ENCODE results near the gene ACVR1B. TPM values are rescaled to one million over a fixed set of nuclear protein-coding genes. Genes with fewer than 3 reads are reported as not detected.

ACVR1B gene
- total and polyA plus RNA-seq, 2 experiments from 2014 or later = 5.7 to 22.4 TPM

GRCh38 chr12:52027085-52027843 is 75.8 kb downstream of the ACVR1B start:
- H4K20me1 ChIP-seq (ENCODE audit: insufficient read depth, poor library complexity, severe bottlenecking) = no peaks in the 10 kb centered on the region
- TF ChIP-seq EZH2 (IDR thresholded peaks at IDR 0.05; ENCODE audit: borderline replicate concordance) (no peak), EZH2phosphoT487 (IDR thresholded peaks at IDR 0.05; ENCODE audit: low read depth, severe bottlenecking, unreplicated experiment) (no peak), CTCF (IDR thresholded peaks at IDR 0.05; ENCODE audit: poor library complexity) (no peak)
- H3K4me2 ChIP-seq = no peak overlapping the region
- DNase-seq (ENCODE audit: low spot score) = no peak
- H3K9me3 ChIP-seq (ENCODE audit: low read depth) = no peaks in the 10 kb centered on the region
- no peak overlapping the region for H3K4me3 ChIP-seq
- H3K27me3 ChIP-seq = peaks cover 8% of the 10 kb centered on the region
- no peak overlapping the region for H2AFZ ChIP-seq
- no peaks in the 10 kb centered on the region for H3K79me2 ChIP-seq
- no peak overlapping the region for H3K27ac ChIP-seq
- H3K4me1 ChIP-seq (ENCODE audit: insufficient read depth) = peaks cover 8% of the 10 kb centered on the region
- no peaks in the 10 kb centered on the region for H3K36me3 ChIP-seq (replicated peaks; ENCODE audit: insufficient read depth, low read depth)
- no peaks in the 10 kb centered on the region for H3K9me2 ChIP-seq (replicated peaks; ENCODE audit: insufficient read depth)
- WGBS (ENCODE audit: low lambda C conversion rate, missing lambda C conversion rate) = 81% methylated on average over 12 of the region's 12 CpGs

GRCh38 chr12:52029685-52030084 is 78.2 kb downstream of the ACVR1B start:
- H3K79me2 ChIP-seq = no peaks in the 10 kb centered on the region
- WGBS (ENCODE audit: low lambda C conversion rate, missing lambda C conversion rate) = 12% methylated on average over 4 of the region's 4 CpGs
- H3K27ac ChIP-seq = no peak overlapping the region
- peaks cover 10% of the 10 kb centered on the region for H3K4me1 ChIP-seq (ENCODE audit: insufficient read depth)
- H3K9me3 ChIP-seq (ENCODE audit: low read depth) = no peaks in the 10 kb centered on the region
- no peak overlapping the region for H3K4me2 ChIP-seq
- no peaks in the 10 kb centered on the region for H3K36me3 ChIP-seq (replicated peaks; ENCODE audit: insufficient read depth, low read depth)
- no peak overlapping the region for H3K4me3 ChIP-seq
- no peak overlapping the region for H2AFZ ChIP-seq
- H3K9me2 ChIP-seq (replicated peaks; ENCODE audit: insufficient read depth) = no peaks in the 10 kb centered on the region
- peaks cover 4% of the 10 kb centered on the region for H3K27me3 ChIP-seq
- no peaks in the 10 kb centered on the region for H4K20me1 ChIP-seq (ENCODE audit: insufficient read depth, poor library complexity, severe bottlenecking)
- TF ChIP-seq EZH2 (IDR thresholded peaks at IDR 0.05; ENCODE audit: borderline replicate concordance) (no peak), EZH2phosphoT487 (IDR thresholded peaks at IDR 0.05; ENCODE audit: low read depth, severe bottlenecking, unreplicated experiment) (no peak), CTCF (IDR thresholded peaks at IDR 0.05; ENCODE audit: poor library complexity) (no peak)
- peak; percentile 67 for DNase-seq (ENCODE audit: low spot score)

- 15% methylated on average over 5 of the region's 5 CpGs for WGBS (ENCODE audit: low lambda C conversion rate, missing lambda C conversion rate)
- peak; percentile 77 for DNase-seq (ENCODE audit: low spot score)
- H3K4me3 ChIP-seq = no peak overlapping the region
Observed at GRCh38 chr12:52032446-52032803, 80.9 kb downstream of the ACVR1B start.

More at GRCh38 chr12:52032446-52032803, 80.9 kb downstream of the ACVR1B start:
- H3K36me3 ChIP-seq (replicated peaks; ENCODE audit: insufficient read depth, low read depth) = no peaks in the 10 kb centered on the region
- H3K79me2 ChIP-seq = no peaks in the 10 kb centered on the region
- peaks cover 4% of the 10 kb centered on the region for H3K27me3 ChIP-seq
- H4K20me1 ChIP-seq (ENCODE audit: insufficient read depth, poor library complexity, severe bottlenecking) = no peaks in the 10 kb centered on the region
- H2AFZ ChIP-seq = peak overlapping the region; percentile 19
- peak overlapping the region; percentile 93 for H3K27ac ChIP-seq
- peaks cover 10% of the 10 kb centered on the region for H3K4me1 ChIP-seq (ENCODE audit: insufficient read depth)
- no peak for TF ChIP-seq EZH2 (IDR thresholded peaks at IDR 0.05; ENCODE audit: borderline replicate concordance)
- no peak for TF ChIP-seq CTCF (IDR thresholded peaks at IDR 0.05; ENCODE audit: poor library complexity)
- TF ChIP-seq EZH2phosphoT487 (IDR thresholded peaks at IDR 0.05; ENCODE audit: low read depth, severe bottlenecking, unreplicated experiment) = no peak
- no peaks in the 10 kb centered on the region for H3K9me3 ChIP-seq (ENCODE audit: low read depth)
- H3K9me2 ChIP-seq (replicated peaks; ENCODE audit: insufficient read depth) = no peaks in the 10 kb centered on the region
- H3K4me2 ChIP-seq = peak overlapping the region; percentile 74
